Tibial nerve (tissue), 4 donors: ENCODE results near the gene BATF.

ENCODE experiments used
- CTCF ChIP-seq, 5 experiments: fragments of 200-600 bp in 3 of 5; fragments of 450-650 bp in 2 of 5; sonication (generic) in 3 of 5; IDR thresholded peaks; one replicate each; pipeline ENCODE4 v1.5.1; 2016 to 2019; ENCODE audit warnings: antibody characterized with exemption in 5 of 5, mild to moderate bottlenecking in 3 of 5, moderate library complexity in 2 of 5
- EP300 ChIP-seq, 2 donors: sonication (generic); formaldehyde crosslinking; IDR thresholded peaks; one replicate each; pipeline ENCODE4 v1.6.1; 2017; ENCODE audit warnings: antibody characterized with exemption in 2 of 2, mild to moderate bottlenecking in 1 of 2
- POLR2A ChIP-seq, 2 donors: fragments of 450-650 bp; IDR thresholded peaks; one replicate each; pipeline ENCODE4 v1.6.1; 2017; ENCODE audit warnings: antibody characterized with exemption in 2 of 2, mild to moderate bottlenecking in 2 of 2, moderate library complexity in 2 of 2

DNA sequence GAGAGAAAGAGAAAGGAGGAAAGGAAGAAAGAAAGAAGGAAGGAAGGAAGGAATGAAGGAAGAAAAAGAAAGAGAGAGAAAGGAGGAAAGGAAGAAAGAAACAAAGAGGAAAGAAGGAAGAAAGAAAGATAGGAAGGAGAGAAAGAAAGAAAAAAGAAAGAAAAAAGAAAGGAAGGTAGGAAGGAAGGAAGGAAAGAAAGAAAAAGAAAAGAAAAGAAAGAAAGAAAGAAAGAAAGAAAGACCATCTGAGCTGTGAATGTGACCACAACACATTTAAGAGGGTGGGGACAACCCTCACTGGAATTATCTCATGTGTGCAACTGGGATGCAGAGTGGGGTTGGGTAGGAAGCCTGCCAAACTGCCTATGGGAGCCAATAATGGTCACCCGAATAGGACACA lies 36.0 kb upstream of the BATF start:
- TF ChIP-seq CTCF (IDR thresholded peaks at IDR 0.05) (no peak), EP300 (IDR thresholded peaks at IDR 0.05) (no peak), POLR2A (IDR thresholded peaks at IDR 0.05) (no peak)
